Left renal cortex interstitium (tissue), 4 donors: ENCODE results near the gene TMOD3. TPM values are rescaled to one million over a fixed set of nuclear protein-coding genes. Genes with fewer than 3 reads are reported as not detected.
"Not testable (repeated sequence)": the region's sequence is repeated elsewhere in the genome, so short reads cannot be mapped to it uniquely, and the experiment has no call there.

Experiments
- DNase-seq, 4 donors: peaks; one replicate each; pipeline ENCODE4 v3.0.0-alpha.2; 2013; ENCODE audit warnings: low read depth in 4 of 4, low spot score in 2 of 4, missing footprints in 1 of 4
- polyA plus RNA-seq, 4 donors: library from polyadenylated mRNA; unstranded; fragments of 120-200 nt; gene quantifications; one replicate each; pipeline ENCODE4 v1.2.1, GENCODE V29; 2013; ENCODE audit not compliant: insufficient read length in 4 of 4

TMOD3 gene
- polyA plus RNA-seq, result 10 to 100 TPM; 41.6 to 57.2 (median 48.2) TPM

GRCh38 chr15:51829376-51830275, at the start of gene TMOD3:
TSS of gene TMOD3 (plus strand) at chr15:51829653. CDS start at chr15:51862885, 33,232 bp downstream.
- peak; percentile 76 to 88 (median 80) for DNase-seq

DNA sequence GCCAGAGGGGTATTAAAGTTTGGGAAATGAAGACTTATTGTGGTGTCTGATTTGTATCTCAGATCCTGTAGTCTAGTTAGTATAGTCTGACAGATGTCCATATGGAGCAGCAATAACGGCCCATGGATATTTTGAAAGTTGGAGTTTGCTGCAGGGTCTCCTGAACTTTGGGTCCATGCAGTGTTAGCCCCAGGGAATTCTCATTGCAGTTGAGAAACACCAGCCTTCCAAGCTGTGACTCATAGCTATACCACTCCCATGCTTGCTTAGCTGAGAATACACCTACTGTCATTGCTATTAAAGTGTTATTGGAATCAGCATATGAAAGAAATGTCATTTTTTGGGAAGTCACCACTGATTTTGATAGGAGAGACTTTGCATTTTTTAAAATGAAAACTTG, 48.8 kb upstream of the TMOD3 start:
- no peak for DNase-seq

GRCh38 chr15:51781506-51781905, 47.9 kb upstream of the TMOD3 start:
- no peak for DNase-seq

GRCh38 chr15:51782357-51782896, 47.0 kb upstream of the TMOD3 start:
- DNase-seq, result no peak

- no peak for DNase-seq
Observed at GRCh38 chr15:51783967-51784366, 45.5 kb upstream of the TMOD3 start.

DNA sequence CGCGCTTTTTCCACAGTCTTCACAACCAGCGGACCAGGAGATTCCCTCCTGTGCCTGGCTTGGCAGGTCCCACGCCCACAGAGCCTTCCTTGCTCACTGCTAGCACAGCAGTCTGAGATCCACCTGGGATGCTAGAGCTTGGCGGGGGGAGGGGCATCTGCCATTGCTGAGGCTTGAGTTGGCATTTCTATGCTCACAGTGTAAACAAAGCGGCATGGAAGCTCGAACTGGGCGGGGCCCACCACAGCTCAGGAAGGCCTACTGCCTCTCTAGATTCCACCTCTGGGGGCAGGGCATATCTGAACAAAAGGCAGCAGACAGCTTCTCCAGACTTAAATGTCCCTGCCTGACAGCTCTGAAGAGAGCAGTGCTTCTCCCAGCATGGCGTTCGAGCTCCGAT, 42.3 kb upstream of the TMOD3 start:
- not testable (repeated sequence) for DNase-seq

DNA sequence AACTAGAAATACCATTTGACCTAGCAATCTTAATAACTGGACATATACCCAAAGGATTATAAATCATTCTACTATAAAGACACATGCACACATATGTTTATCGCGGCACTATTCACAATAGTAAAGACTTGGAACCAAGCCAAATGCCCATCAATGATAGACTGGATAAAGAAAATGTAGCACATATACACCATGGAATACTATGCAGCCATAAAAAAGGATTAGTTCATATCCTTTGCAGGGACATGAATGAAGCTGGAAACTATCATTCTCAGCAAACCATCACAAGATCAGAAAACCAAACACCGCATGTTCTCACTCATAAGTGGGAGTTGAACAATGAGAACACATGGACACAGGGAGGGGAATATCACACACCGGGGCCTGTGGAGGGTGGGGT, 37.0 kb upstream of the TMOD3 start:
- DNase-seq, result not testable (repeated sequence)

DNA sequence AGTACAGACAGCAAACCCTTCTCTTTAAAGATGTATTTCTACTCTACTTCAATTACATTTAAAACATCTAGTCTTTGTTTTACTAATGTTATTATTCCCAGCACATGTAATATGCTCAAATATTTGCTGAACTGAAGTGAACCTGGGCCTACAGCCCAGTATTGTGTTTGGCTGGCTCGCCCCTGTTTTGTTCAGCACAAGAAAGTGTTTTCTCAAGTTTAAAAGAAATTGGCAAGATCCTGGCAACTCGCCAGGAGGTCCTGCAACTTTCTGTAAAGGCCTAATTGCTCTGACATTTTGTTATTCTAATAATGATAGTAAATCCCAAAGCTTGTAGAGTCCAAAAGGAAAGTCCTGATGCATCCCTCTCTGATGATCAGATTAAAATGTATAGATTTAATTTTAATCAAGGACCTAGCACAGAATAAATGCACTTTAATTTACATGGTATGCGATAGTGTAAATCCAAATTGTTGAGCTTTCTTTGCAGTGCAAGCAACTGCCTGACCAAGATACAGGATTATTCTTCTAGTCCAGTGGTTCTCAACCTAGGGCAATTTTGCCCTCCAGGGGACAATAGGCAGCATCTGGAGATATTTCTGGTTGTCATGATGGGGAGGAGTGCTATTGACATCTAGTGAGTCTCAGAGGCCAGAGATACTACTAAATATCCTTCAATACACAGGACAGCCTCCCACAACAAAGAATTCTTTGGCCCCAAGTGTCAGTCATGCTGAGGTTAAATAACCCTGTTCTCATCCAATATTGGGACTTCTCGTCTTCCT, 35.7 kb upstream of the TMOD3 start:
- peak in 1 of 4 donors; percentile 16 for DNase-seq

DNA sequence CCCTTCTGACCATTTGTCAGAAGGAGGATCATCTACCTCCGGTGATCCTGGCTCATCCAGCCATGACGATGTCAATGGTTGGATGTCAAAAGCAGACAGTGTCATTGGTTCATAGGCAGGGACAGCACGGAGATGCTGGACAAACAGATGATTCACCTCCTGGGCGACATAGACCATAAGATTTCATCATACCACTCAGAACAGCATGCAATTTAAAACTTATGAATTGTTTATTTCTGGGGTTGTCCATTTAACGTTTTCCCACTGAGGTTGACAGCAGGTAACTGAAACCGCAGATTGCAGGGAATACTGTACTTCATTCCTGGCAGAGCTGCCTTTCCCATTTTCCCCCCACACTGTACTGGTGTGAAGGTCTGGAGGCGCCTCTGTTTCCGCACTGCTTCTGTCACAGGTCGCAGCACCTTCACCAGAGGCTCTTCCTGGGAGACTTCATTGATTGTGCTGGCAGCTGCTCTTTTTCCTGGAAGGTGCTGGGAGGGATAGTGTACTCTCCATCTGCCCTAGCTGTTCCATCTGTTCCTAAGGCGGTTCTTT, 32.5 kb upstream of the TMOD3 start:
- DNase-seq, result no peak

DNA sequence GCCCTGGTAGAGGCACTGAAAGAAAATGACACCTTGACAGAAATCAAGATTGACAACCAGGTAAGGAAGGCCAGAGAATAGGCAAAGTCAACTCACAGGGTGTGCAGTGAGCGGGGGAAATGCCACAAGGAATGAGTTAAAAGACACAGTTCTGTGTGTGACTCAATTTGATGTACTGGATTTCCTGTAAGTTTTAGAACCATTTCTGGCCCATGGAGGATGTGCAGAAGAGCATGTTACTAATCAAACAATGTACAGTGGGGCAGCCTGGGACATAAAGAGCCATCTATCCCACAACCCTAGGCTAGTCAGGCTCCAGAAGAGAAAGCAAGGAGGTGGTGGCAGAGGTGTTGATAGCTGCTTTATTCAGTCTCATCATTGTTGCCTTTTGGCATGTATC, 31.2 kb upstream of the TMOD3 start:
- DNase-seq, result no peak

DNA sequence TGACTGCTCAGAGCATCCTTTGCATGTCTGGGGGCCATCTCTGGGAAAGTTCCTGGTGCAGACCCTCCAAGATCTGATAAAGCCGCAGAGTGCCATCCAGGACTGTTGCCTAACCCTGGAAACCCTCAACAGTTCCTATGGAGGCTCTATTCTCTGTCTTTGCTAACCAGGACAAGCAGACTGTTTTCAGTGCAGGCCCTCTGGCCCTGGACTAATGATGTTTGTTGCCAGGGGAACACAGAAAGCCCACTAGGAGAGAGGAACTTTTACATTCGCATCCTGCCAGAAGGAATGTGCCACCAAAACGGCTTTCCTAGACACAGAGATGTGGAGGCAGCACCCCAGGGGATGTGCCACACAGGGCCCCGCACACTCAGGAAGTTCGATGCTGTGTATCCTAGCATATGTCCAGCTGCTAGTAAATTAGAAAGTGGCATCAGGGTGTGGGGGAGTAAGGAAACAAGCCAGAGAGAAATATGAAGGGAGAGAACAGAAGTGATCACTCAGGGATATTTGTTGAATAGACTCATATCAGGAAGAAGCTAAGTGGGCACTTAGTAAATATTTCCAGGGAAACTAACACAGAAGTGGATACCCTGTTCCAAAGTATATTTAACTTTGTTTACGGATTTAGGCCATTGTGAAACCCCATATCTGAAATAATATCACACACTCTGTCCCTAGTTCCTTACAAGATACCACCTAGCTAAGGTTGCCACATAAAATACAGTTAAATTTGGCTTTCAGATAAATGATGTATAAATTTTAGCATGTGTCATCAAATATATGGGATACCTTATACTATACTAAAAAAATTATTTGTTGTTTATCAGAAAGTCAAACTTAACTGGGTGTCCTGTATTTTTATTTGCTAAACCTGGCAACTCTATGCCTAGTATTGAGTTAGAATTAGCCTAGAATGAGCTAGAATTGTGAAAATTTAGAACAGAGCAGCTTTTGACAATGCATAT, 29.9 kb upstream of the TMOD3 start:
- no peak for DNase-seq

DNA sequence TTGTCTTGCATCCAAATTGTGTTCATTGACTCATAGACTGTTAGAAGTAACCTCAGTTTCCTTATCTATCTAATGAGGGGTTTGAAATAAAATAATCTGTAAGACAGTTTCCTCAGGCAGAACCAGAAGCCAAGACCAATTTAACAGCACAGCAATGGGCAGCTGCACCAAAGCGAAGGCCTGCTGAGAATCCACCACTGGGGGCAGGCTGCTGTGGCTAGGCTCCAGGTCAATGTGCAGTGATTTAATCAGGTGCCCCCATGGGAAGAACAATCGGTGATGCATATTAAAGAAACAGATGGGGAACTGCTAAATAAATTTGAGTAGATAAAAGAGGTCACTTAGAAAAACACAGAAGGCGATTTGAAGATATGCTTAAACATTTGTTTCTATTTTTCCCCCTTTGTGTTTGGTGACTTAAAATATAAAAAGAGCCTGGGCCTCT, 28.0 kb upstream of the TMOD3 start:
- no peak for DNase-seq

- DNase-seq, result no peak
Observed at GRCh38 chr15:51802593-51802992, 26.9 kb upstream of the TMOD3 start.

DNA sequence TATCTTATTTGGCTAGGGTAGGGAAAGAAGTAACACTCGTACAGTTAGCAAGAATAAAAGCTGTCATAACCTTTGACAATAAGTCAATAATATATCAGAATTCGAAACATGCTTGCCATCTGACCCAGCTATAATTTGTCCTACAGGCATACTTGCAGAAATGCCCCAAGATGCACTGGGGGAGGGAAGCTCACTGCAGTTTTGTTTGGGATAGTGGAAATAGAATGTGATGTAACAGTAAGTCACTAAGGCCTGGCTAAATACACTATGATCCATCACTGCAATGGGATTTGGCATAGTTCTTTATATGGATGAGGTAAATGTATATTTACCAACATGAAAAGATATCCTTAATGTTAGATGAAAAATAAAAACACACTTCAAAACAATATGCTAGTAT, 25.5 kb upstream of the TMOD3 start:
- no peak for DNase-seq

GRCh38 chr15:51806123-51806522, 23.3 kb upstream of the TMOD3 start:
- DNase-seq, result no peak

DNA sequence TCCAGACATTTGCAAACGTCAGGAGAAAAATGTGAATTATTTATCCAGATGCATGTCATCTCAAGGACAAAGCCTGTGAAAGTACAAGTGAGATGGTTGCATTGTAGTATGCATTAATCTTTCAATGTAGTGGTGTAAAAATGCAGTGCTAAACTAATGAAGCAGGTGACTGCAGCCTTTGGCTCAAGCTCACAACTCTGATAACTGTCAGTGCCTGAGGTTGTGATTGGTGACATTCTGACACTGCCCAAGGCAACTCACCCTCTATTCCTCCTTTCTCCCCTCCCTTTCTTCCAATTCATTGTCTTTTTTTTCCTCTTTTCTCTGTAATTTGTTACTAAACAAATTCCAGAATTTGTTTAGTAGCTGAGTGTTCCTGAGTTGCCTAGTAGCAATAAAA, 20.0 kb upstream of the TMOD3 start:
- DNase-seq, result no peak

DNA sequence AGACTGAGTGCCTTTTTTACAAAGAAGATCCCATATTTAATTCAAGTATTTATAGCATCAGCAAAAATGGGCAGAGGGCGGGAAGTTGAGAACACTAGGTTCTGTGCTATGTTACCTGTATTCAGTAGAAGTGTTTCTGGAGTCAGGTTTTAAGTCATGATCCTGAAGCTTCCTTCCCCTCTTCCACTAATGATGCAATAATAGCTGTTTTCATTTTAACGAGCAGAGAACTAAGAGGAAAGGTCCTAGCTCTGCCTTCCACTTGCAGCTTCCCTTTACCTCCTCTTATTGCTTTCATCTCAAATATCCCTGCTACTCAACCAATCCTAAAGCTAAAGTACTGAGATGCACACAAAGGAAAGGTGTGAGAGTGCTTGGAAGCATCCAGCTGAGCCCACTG, 16.9 kb upstream of the TMOD3 start:
- DNase-seq, result no peak

DNA sequence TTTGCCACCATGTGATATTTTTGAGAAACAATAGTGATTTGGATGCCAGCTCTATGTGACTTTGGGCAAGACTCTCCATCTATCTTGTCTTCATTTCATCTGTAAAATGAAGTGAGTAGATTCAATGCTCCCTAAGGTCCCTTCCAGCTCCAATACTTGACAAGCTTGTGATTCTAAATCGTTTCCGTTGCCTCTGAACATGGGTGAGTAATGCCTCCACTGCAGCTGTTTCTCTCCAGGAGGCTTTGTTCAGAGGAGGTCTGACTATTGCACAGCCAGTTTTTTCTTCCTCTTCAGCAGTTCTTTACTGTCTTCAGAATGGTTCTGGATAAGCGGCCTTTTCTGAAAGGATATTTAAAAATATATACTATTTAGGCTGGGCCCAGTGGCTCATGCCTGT, 14.8 kb upstream of the TMOD3 start:
- no peak for DNase-seq

- no peak for DNase-seq
Observed at GRCh38 chr15:51816611-51817010, 12.8 kb upstream of the TMOD3 start.

- DNase-seq, result no peak
Observed at GRCh38 chr15:51818150-51818549, 11.3 kb upstream of the TMOD3 start.
